Measurements from ENCODE around the gene LIMA1. TPM values are rescaled to one million over a fixed set of nuclear protein-coding genes. Genes with fewer than 3 reads are reported as not detected.
"Not testable (repeated sequence)": the region's sequence is repeated elsewhere in the genome, so short reads cannot be mapped to it uniquely, and the experiment has no call there.

The LIMA1 gene
- total RNA-seq, 1 donor from 2014 or later, result 81.1 TPM

- intact Hi-C loops (cut with DNase I), result no loop called here
- TF ChIP-seq CTCF (IDR thresholded peaks at IDR 0.05), result no peak
- Histone ChIP-seq H3K27ac (peak overlapping the region; percentile 76), H3K4me1 (peaks cover 20% of the 10 kb centered on the region), H3K36me3 (no peaks in the 10 kb centered on the region), H3K9me3 (no peaks in the 10 kb centered on the region), H3K27me3 (no peaks in the 10 kb centered on the region), H3K4me3 (peak overlapping the region; percentile 50)
- DNase-seq (no peak), ATAC-seq (peak; percentile 40)
These were observed 61.9 kb downstream of the LIMA1 start for GRCh38 chr12:50221228-50222008.

- DNase-seq (no peak), ATAC-seq (peak; percentile 38)
- Histone ChIP-seq H3K4me3 (peak overlapping the region; percentile 50), H3K27me3 (no peaks in the 10 kb centered on the region), H3K4me1 (peaks cover 20% of the 10 kb centered on the region), H3K9me3 (no peaks in the 10 kb centered on the region), H3K36me3 (no peaks in the 10 kb centered on the region), H3K27ac (peak overlapping the region; percentile 76)
- no peak for TF ChIP-seq CTCF (IDR thresholded peaks at IDR 0.05)
- intact Hi-C loops (cut with DNase I), result no loop called here
These were observed 62.8 kb downstream of the LIMA1 start for GRCh38 chr12:50220363-50220995.

GRCh38 chr12:50219544-50219943, 63.8 kb downstream of the LIMA1 start:
- Histone ChIP-seq H3K27ac (peak overlapping the region; percentile 76), H3K36me3 (no peaks in the 10 kb centered on the region), H3K27me3 (no peaks in the 10 kb centered on the region), H3K9me3 (no peaks in the 10 kb centered on the region), H3K4me1 (peaks cover 20% of the 10 kb centered on the region), H3K4me3 (peak overlapping the region; percentile 50)
- ATAC-seq, result no peak
- intact Hi-C loops (cut with DNase I), result loop anchor here (10.0 kb wide), 1 partner anchor 65 kb away; the partner anchor contains the start of gene LIMA1
- DNase-seq, result no peak
- TF ChIP-seq CTCF (IDR thresholded peaks at IDR 0.05), result no peak

- not testable (repeated sequence) for H3K27me3 ChIP-seq, H3K27ac ChIP-seq, H3K9me3 ChIP-seq, ATAC-seq, DNase-seq, H3K36me3 ChIP-seq, H3K4me3 ChIP-seq
- peaks cover 20% of the 10 kb centered on the region for H3K4me1 ChIP-seq
- intact Hi-C loops (cut with DNase I), result loop anchor here (10.0 kb wide), 1 partner anchor 66 kb away; the partner anchor contains the start of gene LIMA1
These were observed 64.3 kb downstream of the LIMA1 start for GRCh38 chr12:50219001-50219400.

- intact Hi-C loops (cut with DNase I), result loop anchor here (10.0 kb wide), 1 partner anchor 66 kb away; the partner anchor contains the start of gene LIMA1
- no peak overlapping the region for H3K4me3 ChIP-seq
- no peaks in the 10 kb centered on the region for H3K27me3 ChIP-seq
- H3K27ac ChIP-seq, result no peak overlapping the region
- no peaks in the 10 kb centered on the region for H3K36me3 ChIP-seq
- peaks cover 19% of the 10 kb centered on the region for H3K4me1 ChIP-seq
- DNase-seq (no peak), ATAC-seq (no peak)
- no peaks in the 10 kb centered on the region for H3K9me3 ChIP-seq
- TF ChIP-seq CTCF (IDR thresholded peaks at IDR 0.05), result no peak
These were observed 64.9 kb downstream of the LIMA1 start for GRCh38 chr12:50218386-50218785.

- Histone ChIP-seq H3K27ac (no peak overlapping the region), H3K27me3 (no peaks in the 10 kb centered on the region), H3K9me3 (no peaks in the 10 kb centered on the region), H3K4me1 (peaks cover 12% of the 10 kb centered on the region), H3K4me3 (no peak overlapping the region), H3K36me3 (no peaks in the 10 kb centered on the region)
- no peak for DNase-seq
- ATAC-seq, result no peak
- intact Hi-C loops (cut with DNase I), result loop anchor here (10.0 kb wide), 1 partner anchor 68 kb away; the partner anchor contains the start of gene LIMA1
- TF ChIP-seq CTCF (IDR thresholded peaks at IDR 0.05), result no peak
These were observed 66.1 kb downstream of the LIMA1 start for GRCh38 chr12:50217202-50217601.
